SH-SY5Y (cell line): Measurements from ENCODE around the gene TM6SF1.

Source experiments
- GATA2 ChIP-seq: IDR thresholded peaks from 2 replicates; pipeline ENCODE4 v1.6.1; 2011; ENCODE audit warnings: mild to moderate bottlenecking, low read depth, low read length
- GATA3 ChIP-seq: IDR thresholded peaks from 2 replicates; pipeline ENCODE4 v1.6.1; 2011; ENCODE audit warnings: low read depth, mild to moderate bottlenecking, low read length, moderate library complexity

DNA sequence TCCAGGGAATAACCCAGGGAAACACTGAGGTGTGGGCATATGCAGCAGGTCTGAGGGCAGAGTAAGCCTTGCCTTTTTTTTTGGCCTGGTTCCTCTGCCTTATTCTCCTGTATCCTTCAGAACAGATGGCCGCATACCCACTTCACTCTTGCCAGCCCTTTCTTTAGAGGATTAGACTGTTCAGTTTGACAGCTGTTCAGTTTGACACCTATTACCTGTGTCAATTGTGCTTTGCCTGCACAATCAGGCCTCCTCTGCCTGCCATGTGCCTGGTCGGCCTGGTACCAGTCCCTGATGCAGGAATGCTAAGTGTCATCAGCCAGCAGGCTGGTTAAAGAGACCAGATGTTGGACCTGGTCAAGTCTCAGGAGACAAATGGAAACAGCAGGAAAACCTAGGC, 22.3 kb downstream of the TM6SF1 start:
- TF ChIP-seq GATA2 (no peak), GATA3 (no peak)
